ENCODE results near the gene ATP5ME.
"Not testable (repeated sequence)": the region's sequence is repeated elsewhere in the genome, so short reads cannot be mapped to it uniquely, and the experiment has no call there.

The ATP5ME gene, protein sequence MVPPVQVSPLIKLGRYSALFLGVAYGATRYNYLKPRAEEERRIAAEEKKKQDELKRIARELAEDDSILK

DNA sequence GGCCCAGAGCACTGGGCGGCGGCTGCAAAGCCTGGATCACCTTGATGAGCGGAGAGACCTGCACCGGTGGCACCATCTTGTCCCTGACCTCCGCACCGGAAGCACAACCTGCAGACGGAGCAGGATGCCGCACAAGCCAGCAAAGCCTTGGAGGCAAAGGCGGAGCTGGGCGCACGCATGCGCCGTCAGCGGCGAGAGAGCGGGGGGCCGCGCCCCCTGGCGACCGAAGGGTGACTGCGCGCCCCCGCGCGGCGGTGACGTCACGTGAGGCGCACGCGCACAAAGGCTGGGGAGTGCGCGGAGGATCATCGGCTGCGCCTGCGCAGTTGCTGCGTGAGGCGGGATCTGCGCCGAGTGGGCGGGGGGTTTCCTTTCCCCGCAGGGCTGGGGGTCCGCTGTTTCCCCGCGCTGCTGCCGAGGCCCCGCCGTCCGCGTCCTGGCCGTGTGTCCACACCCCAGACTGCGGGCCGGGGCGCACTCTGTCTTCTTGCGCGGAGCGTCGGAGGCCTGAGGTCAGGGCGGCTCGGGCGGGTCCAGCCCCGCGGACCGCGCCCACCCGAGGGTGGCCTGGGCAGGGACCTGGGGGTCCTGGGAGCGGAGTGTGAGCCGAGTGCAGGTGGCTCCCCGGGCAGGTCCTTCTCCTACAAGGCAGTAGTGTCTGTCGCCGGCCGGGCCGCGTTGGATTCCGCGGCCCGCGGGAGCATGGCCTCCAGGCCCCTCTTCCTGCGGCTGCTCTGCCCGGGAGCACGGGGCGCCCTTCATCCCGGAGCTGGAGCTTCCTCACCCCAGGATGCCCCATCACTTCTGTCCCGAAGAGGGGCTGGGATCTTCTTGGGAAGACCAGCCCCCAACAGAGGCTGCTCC is at the start of gene ATP5ME, which contains the start of gene MYL5:
Gene ATP5ME (minus strand): TSS at position 105 of the 864 bp plus-strand sequence. CDS start 29 bp downstream, at position 76.
Gene MYL5 (plus strand): TSS at position 371 of the 864 bp plus-strand sequence. CDS start 3,485 bp downstream, outside the sequence.
- peak; percentile 92 for DNase-seq (ENCODE audit: low read depth)

DNA sequence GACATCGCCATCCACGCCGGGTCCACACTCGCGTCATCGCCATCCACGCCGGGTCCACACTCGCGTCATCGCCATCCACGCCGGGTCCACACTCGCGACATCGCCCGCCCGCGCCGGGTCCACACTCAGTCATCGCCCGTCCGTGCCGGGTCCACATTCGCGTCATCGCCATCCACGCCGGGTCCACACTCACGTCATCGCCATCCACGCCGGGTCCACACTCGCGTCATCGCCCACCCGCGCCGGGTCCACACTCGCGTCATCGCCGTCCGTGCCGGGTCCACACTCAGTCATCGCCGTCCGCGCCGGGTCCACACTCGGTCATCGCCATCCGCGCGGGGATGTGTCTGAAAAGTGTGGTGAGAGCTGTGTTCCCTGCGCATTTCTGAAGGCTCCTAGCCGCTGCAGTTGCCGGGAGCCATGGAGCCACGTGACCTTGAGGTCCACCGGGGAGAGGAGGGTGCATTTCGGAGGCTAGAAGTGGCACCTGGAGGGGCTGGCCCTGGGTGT is 48.8 kb upstream of the ATP5ME start:
- no peak for DNase-seq (ENCODE audit: low read depth)

DNA sequence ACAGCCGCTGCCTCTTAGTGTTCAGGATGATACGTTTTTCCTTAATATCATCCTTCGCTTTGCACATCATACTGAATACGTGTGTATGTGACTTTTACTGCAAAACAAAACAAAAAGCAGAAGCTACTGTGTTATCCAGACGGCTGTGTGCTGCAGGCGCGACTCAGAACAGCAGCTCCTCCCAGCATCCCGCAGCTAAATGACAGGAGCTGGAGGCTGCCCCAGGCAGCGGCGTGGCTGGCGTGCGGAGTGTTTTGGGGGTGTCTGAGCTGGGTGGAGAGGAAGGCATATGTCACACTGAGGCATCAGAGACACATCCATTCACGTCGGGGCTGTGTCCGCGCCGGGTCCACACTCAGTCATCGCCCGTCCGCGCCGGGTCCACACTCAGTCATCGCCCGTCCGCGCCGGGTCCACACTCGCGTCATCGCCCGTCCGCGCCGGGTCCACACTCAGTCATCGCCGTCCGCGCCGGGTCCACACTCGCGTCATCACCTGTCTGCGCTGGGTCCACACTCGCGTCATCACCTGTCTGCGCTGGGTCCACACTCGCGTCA is 48.2 kb upstream of the ATP5ME start:
- no peak for DNase-seq (ENCODE audit: low read depth)

DNA sequence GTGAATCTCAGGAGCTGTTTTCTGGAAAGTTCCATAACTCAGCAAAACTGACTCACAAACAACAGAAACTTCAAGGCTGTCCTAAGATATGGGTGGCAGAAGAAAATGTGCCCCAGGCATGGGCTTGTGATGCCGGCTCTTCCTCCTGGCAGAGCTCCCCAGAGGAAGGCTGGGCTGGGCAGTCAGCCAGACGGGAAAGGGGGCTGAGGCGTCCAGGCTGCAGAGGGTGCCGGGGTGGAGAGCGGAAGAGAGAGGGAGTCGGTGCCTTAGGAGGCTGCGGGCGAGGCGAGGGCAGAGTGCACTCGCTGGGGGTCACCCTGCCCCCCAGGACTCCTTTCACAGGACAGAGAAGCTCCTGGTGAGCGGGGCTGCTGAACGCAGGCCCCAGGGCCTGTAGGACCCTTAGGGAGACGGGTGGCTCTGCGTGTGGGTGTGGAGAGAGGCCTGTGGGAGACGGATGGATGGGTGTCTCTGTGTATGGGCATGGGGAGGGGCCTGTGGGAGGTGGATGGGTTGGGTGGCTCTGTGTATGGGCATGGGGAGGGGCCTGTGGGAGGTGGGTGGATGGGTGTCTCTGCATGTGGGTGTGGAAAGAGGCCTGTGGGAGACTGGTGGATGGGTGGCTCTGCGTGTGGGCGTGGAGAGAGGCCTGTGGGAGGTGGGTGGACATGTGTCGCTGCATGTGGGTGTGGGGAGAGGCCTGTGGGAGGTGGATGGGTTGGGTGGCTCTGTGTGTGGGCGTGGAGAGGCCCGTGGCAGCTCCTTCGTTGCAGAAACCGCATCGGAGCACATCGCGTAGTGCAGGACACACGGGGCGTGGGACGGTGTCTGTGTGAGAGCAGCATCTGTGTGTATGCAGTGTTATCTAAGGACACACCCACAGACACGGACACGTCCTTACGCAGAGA is 47.4 kb upstream of the ATP5ME start:
- no peak for DNase-seq (ENCODE audit: low read depth)

DNA sequence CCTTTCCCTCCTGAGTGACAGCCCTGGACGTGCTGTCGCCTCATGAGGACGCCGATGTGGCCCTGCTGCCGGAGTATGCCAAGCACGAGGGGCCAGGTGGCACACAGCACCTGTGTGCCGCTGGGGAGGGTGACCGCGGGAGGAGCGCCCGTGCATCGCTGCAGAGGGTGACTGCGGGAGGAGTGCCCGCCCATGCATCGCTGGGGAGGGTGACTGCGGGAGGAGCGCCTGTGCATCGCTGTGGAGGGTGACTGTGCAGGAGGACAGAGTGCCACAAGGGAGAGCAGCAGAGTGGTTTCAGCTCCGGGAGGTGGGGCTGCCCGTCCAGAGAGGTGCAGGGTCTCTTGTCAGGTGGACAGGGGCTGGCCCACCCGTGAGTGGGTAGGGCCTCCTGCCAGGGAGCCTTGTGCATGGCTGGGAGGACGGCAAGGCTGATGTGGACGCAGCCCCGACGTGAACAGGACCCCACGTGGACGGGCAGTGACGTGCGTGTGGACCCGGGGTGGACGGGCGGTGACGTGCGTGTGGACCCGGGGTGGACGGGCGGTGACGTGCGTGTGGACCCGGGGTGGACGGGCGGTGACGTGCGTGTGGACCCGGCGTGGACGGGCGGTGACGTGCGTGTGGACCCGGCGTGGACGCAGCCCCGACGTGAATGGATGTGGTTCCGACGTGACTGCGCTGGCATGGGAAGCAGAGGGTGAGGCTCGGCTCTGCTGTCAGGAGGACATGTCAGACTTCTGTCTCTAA is 46.2 kb upstream of the ATP5ME start:
- DNase-seq (ENCODE audit: low read depth), result no peak

DNA sequence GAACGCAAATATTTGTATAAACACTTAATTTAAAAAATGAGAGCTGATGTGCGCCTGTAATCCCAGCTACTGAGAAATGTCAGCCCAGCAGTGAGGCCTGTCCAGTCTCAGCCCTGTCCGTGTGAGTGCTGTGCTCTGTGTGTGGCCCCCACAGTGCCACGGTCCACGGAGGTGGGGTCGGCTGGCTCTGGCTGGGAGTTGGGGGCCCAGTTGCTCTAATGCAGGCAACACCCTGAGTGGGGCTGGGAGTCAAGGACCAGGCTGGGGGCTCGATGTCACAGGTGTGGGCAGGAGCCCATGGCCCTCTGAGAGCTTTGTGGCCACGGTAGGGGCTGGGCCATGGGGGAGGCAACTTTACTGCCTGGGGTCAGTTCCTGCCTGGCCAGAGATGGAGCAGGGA is 44.4 kb upstream of the ATP5ME start:
- DNase-seq (ENCODE audit: low read depth), result no peak

DNA sequence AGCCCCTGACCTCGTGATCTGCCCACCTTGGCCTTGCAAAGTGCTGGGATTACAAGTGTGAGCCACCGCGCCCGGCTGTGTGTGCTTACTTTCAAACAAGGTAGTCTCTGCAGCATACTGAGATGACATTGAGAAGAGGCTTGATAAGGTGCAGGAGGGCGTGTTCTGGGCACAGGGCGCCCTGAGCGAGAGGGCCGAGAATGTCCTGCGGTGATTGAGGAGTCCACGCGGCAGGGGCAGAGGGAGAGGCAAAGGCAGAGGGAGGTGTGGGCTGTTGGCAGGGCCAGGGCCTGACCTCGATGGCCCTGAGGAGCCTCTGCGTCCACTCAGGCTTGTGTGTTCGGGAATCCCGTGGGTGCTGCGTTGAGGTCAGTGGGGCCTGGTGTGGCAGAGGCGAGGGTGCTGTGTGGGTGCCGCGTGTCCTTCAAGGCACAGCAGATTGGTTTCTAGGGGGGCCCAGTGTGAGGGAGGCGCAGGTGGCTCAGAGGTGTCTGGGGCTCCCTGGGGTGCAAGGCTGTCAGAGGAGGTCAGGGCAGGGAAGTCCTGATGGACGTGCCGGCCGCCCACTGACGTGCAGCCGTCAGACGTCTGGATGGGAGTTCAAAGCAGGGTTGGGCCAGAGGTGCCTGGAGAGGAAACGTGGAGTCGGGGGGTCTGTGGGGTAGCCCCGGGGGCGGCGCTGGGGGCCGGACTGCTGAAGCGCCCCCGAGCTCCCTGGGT is 43.7 kb upstream of the ATP5ME start:
- DNase-seq (ENCODE audit: low read depth), result no peak

DNA sequence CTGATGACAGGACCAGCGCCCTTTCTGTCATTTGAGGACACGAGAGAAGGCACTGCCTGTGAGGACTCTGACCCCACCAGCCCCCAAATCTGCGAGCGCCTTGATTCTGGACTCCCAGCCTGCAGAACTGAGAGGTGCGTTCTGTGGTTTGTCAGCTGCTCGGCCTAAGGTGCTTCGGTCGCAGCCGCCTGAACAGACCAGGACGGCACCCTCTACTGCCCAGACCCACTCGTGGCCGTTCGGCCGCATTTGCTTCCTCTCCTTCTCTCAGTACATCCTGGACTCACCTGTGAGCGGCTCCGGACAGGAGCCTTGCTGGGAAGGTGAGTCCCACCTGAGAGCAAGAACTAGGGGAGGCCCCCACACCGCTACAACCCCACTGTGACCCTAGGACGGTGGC is 40.0 kb upstream of the ATP5ME start:
- DNase-seq (ENCODE audit: low read depth), result no peak

DNA sequence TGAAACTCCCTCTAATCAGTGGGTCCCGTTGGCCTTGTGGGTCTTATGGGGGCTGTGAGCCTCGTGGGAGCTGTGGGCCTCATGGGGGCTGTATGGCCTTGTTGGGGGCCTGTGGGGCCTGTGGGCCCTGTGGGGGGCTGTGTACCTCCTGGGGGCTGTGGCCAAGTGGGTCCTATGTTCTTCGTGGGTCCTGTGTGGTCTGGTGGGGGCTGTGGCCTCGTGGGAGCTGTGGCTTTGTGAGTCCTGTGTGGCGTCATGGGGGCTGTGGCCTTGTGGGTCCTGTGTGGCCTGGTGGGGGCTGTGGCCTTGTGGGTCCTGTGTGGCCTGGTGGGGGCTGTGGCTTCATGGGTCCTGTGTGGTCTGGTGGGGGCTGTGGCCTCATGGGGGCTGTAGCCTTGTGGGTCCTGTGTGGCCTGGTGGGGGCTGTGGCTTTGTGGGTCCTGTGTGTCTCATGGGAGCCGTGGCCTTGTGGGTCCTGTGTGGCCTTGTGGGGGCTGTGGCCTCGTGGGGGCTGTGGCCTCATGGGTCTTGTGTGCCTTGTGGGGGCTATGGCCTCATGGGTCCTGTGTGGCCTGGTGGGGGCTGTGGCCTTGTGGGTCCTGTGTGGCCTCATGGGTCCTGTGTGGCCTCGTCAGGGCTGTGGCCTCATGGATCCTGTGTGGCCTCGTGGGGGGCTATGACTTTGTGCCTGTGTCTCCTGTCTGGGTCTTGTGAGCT is 39.0 kb upstream of the ATP5ME start:
- no peak for DNase-seq (ENCODE audit: low read depth)

DNA sequence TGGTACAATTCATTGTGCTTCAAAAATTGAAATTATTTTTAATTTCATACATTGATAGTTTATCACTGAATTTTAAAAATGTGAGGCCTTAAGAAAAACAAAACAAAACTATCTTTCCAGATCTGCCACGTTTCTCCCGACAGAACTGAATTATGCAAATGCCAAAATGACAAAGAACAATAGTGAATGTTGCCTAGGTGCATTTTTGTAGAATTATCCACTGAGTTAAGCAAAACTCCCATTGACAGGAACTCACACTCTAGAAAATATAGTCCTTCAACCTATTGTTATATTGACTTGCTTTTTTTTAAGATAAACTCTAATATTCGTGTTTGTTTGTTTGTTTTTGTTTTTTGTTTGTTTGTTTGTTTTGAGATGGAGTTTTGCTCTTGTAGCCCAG is 38.0 kb upstream of the ATP5ME start:
- DNase-seq (ENCODE audit: low read depth), result no peak

DNA sequence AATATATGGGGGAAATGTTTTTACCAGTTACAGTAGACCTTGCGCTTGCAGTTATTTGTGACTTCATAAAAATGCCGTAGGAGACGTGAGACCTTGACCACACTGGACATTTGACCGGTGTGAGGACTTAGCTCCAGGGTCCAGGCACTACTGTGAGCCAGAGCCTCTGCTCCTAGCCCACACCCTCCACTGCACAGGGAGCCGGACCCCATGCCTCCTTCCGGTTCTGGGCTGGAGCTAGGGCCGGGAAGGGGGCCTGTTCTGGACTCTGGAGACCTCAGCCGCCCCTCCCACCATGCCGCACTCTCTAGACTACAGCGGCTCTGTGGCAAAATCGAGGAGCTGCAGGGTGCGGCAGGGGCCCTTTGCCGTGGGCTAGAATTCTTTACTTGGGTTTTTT is 36.8 kb upstream of the ATP5ME start:
- no peak for DNase-seq (ENCODE audit: low read depth)

DNA sequence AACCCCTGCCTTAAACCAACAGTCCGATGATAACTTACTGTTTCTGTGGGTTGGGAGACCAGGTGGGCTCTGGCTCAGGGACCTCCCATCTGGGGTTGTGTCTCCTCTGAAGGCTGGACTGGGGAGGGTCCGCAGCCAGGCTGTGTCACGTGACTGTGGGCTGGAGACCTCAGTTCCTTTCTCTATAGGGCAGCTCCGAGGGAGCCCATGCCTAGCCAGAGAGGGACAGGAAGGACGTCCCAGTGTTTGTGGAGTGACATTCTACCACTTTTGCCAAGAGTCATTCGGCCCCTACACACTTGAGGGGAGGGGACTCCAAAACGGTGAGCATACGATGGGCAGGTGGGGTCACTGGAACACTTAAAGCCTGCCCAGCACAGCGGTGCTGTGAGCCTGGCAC is 36.0 kb upstream of the ATP5ME start:
- DNase-seq (ENCODE audit: low read depth), result no peak

DNA sequence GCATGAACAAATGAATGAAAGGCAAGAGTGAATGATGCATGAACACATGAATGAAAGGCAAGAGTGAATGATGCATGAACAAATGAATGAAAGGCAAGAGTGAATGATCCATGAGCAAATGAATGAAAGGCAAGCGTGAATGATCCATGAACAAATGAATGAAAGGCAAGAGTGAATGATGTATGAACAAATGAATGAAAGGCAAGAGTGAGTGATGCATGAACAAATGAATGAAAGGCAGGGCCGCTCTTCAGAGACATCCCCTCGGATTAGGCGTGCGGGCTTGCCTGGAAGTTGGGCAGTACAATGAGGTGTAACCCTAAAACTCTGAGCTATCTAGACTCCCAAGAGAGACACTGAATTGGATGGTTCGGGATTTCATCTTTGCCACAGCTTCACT is 35.3 kb upstream of the ATP5ME start:
- DNase-seq (ENCODE audit: low read depth), result no peak

DNA sequence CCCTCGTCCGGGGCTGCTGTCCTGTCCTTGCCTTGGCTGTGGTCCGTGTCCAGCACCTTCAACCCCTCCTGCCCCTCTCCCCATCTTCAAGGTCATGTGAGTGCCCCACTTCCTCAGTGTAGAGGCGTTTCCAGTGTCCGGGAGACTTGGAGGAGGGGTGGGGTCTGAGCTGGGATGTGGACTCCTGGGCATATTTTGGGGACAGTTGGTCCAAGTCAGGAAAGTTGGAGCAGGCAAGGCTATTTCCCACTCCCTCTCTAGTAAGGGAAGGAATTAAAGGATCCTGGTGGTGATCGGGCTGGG is 34.5 kb upstream of the ATP5ME start:
- DNase-seq (ENCODE audit: low read depth), result no peak

DNA sequence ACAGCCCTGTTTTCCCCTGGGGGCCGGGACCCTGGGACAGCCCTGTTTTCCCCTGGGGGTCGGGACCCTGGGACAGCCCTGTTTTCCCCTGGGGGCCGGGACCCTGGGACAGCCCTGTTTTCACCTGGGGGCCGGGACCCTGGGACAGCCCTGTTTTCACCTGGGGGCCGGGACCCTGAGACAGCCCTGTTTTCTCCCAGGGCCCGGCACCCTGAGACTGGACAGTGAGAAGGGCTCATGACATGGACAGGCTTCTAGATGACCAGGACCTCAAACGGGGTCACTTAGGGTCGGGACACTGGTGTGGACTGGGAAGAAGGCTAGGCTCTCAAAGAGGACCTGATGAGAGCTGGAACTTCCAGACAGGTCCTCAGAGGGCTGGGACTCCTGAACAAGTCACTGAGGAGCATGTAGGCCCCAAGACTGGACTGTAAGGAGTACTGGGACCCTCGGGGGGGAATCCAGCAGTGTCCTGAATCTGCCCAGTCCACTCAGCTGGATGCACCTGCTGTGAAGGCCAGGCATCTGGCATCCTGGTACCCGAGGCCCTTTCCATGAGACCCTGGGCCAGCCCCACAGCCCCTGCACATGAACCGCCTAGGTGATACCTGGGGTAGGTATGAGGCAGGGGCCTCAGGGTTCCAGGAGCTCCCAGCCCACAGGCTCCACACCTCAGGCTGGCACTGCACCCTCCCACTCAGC is 34.0 kb upstream of the ATP5ME start:
- DNase-seq (ENCODE audit: low read depth), result no peak

DNA sequence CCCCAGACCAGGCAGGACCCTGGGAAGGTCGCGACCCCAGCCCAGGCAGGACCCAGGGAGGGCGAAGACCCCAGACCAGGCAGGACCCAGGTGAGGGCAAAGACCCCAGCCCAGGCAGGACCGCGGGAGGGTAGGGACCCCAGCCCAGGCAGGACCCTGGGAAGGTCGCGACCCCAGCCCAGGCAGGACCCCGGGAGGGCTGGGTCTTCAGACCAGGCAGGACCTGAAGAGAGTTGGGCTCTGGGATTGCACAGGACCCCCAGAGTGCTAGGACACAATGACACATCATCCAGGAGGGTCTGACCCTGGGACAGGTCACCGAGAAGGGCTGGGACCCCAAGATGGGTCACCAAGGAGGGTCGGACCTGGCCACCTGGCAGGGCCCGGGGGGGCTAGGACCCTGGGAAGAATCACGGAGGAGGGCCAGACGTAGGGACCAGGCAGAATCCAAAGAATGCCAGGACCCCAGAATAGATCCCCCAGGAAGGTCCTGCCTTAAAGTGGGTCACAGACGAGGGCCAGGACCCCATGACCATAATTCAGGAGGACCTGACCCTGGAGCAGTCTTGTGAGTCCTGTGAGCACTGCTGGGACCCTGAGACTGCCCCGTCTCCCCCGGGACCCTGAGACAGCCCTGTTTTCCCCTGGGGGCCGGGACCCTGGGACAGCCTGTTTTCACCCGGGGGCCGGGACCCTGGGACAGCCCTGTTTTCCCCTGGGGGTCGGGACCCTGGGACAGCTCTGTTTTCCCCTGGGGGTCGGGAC is 32.9 kb upstream of the ATP5ME start:
- no peak for DNase-seq (ENCODE audit: low read depth)

DNA sequence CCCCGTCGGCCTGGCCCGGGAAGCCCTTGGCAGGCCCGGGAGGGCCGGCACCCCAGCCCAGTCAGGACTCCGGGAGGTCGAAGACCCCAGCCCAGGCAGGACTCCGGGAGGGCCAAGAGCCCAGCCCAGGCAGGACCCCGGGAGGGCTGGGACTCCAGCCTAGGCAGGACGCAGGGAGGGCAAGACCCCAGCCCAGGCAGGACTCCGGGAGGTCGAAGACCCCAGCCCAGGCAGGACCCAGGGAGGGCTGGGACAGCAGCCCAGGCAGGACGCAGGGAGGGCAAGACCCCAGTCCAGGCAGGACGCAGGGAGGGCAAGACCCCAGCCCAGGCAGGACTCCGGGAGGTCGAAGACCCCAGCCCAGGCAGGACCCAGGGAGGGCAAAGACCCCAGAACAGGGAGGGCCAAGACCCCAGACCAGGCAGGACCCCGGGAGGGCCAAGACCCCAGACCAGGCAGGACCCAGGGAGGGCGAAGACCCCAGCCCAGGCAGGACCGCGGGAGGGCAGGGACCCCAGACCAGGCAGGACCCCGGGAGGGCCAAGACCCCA is 32.1 kb upstream of the ATP5ME start:
- DNase-seq (ENCODE audit: low read depth), result not testable (repeated sequence)

DNA sequence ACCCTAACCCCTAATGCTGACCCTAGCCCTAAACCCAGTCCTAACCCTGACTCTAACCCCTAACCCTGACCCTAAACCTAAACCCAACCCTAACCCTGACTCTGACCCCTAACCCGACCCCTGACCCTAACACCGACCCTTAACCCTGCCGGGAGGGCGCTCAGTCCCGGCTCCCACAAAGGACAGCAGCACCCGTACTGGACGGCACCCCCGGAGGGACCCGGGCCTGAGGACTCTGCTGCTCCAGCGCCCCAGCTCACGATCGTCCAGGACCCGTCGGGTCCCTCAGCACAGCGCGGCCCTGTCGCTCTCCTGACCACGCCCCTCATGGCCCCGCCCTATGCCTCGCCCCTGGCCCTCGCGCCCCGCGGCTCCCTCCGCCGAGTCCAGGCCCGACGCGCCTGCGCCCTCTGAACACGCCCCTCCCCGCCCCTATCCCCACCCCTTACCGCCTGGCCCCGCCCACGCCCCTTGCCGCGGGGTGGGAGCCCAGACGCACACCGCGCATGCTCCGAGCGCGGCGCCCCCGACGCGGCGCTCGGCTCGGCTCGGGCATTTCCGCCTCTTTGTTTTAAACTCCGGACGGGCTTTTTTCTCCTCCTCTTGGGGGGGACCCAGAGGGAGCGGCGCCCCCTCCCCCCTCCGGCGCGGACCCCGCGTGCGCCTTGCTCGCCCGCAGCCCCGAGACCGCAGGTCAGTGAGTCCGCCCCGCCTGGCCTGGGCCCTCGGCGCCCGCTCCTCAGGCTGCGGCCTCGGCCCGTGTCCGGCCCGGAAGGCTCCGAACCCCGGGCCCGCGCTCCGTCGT is 31.4 kb upstream of the ATP5ME start, which contains the start of gene PCGF3:
Gene PCGF3 (plus strand): TSS at position 555 of the 805 bp plus-strand sequence. CDS start 27,849 bp downstream, outside the sequence.
- peak; percentile 89 for DNase-seq (ENCODE audit: low read depth)
